Effector CD4-positive, alpha-beta T cell (primary cell): ENCODE measurements around the gene CCDC197.

ENCODE experiments used
- DNase-seq: peaks from one replicate; pipeline ENCODE4 v3.0.0-alpha.2; 2020

The CCDC197 gene

DNA sequence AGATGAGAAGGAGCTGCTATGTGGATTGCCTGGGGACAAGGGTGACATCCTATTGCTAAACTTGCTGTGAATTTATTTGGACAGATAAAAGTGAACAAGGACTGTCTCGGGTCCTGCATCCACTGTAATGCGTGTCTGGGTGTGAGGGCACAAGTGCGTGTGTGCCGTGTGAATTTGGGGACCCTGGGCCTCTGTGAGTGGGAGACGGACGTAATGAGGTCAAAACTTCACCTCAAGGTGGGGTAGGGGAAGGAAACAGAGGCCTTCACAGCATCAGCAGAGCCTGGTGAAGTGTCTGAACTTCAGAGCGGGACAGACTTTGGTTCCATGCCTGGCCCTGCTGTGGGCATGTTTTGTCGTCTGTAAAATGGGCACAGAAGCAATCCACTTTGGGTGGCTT lies 35.5 kb upstream of the CCDC197 start:
- DNase-seq: no peak

DNA sequence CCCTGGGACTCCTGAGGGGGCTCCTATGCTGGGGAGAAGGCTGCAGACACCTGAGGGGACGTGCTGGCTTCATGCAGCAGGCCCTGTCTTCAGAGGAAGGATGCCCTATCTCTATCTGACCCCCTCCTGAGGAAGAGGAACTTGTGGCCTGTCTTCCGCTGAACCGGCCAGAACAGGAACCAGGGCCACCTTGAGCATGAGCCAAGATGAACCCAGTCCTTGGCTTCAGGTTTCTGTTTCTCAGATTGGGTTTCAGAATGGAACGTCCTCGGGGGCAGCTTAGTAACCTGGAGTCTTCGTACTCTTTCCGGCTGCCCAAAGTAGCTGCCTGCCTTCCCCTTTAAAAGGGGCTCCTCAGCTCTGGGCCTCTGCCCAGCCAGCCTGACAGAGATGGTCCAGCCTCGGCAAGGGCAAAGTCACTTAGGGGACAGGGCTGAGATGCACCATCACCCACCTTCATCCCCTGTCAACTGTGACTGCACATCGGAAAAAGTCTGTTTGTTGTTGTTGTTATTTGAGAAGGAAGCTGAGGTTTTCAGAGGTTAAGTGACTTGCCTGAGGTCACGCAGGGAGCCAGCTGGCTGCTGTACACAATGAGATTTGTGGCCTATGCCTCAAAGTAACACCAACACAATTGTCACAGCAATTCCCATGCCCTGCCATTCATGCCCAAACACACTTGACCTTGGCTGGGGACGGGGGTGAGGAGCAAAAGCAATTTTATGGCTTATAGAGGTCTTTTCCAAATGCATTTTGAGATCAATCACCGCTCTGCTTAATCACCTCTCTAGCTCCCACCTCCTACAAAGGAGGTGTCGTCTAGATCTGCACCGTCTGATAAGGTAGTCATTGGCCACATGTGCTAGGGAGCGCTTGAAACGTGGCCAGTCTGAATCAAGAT lies 34.1 kb upstream of the CCDC197 start:
- DNase-seq: peak; percentile 41

DNA sequence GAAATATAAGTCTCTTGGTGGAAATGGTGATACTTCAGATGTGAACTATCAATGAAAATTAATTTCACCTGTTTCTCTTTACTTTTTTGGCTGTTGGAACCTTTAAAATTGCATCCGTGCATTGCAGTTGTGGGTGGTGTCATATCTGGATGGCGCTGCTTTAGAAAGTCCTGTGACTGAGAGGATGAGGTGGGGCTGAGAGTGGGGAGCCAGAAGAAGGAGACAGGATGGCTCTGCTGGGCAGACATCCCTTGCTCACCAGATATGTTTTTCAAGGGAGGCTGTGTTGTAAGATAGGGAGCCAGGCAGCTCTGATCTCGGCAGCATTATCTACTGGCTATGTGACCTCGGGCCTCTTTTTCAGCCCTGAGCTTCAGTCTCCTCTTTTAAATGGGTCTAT lies 33.4 kb upstream of the CCDC197 start:
- DNase-seq: no peak

DNA sequence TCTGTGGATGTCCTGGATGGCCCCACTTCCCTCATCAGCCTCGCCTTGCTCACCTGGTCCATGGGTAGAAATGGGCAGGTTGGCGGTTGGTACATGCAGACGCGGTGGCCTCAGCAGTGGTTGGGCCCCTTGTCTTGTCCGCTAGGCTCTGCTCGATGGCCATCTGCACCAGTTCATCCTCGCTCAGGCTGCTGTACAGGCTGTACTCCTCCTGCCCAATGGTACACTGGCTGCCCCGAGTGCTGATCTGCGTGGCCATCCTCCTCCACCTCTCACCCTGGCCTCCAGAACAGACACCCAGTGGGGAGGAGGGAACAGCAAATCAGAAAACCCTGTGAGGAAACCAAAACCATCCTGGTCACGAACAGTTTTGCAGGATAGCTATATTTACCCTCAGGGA lies 32.8 kb upstream of the CCDC197 start:
- DNase-seq: no peak

DNA sequence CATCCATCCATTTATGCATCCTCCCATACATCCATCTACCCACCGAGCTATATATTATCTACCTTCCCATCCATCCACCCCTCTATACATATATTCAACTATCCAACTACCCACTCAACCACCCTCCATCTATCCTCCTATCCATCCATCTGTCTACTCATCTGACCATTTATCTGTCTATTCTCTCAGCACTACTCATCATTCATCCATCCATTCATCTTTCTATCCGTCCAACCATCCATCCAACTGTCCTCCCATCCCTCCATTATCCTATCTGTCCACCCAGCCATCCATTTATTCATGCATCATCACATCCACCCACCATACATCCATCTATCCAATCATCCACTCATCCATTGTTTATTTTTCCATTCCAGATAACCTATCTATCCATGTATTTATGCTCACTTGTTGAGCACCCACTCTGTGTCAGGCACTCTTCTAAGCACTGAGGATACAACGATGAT lies 32.2 kb upstream of the CCDC197 start:
- DNase-seq: no peak

DNA sequence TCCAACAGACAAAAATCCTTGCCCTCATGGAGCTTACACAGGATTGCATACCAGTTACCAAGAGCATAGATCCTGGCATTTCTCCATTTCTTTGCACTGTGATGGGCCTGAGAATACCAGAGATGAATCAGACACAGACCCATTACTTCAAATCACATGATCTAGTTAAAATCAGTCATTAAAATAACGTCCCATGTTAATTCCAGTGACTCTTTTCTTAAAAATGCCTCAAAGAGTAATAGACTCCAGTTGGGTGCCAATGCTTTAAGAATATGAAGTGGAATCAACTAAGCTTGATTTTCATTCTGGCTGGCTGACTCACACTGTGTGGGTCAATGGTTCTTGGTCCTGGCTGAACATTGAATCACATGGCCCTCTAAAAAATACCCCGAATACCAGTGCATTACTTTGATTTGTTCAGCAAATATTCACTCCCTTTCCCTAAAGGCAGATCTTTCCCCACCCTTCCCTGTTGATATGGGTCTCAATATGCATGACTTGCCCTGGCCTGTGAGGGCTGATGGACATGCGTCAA lies 31.7 kb upstream of the CCDC197 start:
- DNase-seq: no peak

DNA sequence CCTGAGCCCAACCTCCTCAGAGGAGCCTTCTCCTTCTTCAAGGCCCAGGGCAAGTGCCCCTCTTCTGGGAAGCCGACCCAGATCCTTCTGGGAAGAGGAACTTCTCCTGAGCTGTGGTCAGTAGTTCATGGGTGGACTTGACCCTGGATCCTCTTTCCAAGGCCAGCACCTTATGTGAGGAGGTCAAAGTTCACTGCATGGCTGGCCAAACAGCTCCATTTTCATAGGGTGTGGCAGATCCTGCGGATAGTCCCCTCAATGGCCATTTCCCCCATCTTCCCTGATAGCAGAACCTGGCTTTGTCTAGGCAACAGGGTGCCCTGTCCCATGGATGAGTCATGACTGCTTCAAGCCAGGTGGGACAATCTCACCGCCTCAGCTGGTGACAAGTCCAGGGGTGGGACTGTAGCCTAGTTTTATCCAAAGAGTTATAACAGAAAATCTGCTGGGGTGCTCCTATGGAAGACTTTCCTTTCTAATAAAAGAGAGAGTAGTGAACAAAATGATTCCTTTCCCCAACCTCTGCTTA lies 31.1 kb upstream of the CCDC197 start:
- DNase-seq: no peak

DNA sequence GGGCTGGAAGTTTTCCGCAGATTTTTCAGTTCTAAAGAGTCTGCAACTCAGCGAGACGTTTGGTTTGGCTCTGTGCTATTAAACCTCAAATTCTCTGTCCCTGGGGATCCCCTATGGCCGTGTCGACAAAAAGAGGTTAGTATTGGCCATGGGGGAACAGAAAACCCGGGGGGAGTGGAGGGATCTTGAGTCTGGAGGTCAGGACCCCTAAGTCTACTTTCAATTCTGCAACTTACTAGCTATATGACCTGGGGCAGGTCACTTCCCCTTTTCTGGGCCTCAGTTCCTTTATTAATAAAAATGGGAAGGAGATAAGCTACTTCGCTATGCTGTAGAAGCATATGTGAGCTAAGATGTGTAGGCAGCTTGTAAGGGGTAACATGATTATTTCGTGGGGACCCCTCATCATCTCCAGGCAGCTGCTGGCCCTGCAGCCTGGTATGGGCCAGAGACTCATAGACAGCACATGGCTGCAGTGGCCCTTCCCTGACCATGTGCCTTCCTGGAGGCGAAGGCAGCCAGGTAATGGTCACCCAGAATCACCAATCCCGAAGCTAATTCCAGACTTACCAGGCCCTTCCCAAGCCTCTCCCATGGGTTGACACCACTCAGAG lies 29.4 kb upstream of the CCDC197 start:
- no peak for DNase-seq

DNA sequence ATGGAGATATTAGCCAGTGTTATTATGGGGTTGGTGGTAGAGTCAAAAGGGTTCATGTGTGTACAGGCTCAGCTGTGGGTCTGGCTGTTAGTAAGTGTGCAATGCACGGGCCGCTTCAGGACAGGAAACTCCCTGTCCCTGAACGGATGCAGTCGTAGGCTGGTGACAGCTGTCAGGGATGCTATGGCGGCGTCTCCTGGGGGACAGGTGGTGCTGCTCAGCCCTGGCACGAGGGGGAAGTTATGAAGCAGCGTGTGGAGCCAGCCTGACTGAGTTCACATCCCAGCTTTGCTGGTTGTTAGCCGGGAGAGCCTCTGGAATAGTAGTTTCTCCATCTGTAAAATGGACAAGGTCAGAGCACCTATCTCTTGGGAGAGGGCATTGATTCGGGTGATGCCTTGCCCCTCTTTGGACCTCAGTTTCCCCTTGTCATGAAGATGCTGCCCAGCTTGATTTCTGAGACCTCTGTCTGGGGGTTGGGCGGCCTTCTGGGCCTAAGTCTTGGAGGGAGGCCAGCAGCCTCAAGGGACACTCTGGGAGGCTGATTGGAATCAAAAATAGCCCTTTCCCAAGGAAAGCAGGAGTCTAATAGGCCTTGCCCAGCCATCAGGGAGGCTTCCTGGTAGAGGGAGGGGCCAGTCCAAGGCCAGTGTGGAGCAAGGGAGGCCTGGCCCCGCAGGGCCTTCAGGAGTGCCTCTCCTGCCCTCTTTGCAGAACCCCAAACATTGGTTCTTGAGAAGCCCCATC lies 27.8 kb upstream of the CCDC197 start:
- no peak for DNase-seq

DNA sequence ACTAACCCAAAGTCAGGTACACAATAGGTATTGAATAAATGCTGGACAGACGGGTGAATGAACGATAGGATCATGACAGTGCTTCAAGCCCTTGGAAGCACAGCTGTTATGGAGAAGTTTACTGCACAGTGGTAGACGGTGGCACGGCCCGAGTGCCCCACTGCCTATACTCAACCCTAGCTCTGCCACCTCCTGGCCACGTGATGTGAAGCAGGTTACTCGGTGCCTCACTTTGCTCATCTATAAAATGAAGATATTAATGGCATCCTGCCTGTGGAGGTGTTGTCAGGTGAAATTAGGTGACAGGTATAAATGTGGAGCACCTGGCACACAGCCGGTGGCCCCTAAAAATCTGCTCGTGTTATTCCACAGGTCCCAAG lies 26.5 kb upstream of the CCDC197 start:
- DNase-seq: peak; percentile 65

DNA sequence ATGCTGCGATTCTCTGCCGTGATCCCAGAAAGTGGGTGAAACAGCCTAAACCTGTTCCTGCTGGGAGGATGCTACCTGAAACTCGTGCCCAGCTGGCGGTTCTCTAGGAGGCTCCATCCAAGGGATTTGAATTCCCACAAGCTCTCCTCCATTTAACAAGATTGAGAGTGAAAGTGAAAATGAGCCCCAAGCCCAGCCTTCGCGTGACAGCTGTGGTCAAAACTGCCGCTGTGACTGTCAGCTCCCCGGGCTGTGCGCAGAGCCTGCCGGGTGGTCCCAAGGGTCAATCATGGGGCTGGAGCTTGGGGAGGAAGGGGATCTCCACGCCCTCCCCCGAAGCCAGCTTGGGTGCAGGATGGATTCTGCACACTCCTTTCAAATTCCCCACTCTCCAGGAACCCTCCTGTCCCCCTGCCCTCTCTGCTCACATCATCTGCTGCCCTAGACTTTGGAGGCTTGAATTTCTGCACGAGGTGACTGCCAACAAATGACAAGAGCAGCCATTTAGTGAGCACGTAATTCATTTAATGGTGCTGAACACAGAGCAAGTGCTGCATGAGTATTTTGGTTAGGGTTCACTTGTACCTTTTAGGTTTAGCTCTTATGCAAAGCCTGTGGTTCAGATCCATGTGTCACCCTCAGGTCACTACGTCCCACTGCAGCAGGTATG lies 26.0 kb upstream of the CCDC197 start:
- no peak for DNase-seq

DNA sequence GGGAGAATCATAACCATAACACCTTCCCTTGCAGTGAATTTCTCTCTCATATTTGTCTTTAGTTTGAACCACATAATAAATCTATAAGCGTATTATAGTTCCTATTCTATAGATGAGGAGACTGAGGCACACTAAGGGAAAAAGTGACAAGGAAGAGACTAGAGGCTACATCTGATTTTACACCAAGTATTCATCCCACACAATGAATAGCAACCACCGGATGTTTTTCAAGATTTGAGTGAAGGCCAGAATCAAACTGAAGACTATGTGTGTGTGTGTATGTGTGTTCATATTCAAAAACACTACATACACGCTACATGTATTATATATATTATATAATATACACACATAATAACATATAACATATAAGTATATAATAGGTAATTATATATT lies 25.5 kb upstream of the CCDC197 start:
- no peak for DNase-seq

DNA sequence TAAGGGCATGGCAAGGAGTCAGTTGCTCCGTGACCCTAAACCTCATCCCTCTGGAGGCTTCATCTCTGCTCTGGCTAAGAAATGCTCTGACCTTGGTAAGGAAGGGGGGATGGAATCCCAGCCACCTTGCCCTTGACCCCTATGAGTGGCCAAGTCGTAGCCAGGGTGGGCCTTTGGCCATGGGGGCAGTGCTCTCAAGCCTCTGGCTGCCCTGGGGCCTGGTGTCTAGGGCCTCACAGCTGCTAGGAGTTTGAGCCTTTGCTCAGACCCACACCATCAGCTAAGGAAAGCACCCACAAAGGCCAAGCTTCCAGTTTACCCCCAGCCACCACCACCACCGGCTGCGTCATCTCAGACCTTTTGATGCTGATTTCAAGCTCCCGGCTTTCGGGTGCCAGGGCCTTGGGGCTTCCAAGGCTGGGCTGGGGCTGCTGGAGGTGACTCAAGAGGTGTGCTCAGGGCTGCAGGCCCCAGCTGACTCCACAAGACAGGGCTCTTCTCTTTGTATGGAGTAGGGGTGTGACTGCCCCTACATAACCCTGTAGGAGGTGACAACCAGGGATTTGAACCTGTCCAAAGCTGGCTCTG lies 24.4 kb upstream of the CCDC197 start:
- DNase-seq: no peak

DNA sequence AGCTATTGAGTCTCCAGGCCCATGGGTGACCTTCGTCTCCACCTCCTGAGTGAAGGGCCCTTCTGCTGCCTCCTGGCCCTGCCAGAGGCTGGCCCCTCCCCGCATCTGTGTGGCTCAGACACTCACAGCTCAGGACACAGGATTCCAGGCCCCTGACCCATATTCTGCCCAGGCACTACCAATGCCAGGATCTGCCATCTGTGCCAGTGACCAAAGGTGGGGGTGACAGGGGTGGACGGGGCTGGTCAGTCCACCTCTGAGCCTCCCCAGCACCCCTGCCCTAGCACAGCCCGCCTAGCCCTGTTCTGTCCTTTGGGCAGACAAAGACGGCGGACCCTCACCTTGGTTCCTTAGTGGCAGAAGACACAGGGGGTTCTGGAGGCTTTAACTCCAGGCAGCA lies 23.5 kb upstream of the CCDC197 start:
- DNase-seq: no peak

DNA sequence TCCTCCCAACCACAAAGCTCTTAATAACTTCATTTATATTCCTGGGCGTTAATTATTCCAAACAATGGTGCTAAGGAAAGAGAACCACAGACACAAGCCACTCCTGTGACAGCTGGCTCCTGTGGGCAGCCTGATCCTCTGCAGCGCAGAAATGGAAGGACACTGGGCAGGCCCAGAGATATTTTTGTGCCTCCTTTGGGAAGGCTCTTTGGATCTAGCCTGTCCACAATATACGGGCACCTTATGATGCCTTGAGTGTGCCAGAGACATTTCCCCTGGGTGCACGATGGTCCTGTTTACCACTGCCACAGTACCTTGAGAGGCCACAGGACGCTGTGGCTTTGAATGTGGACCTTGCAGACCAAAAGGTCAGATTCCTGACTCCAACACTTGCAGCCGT lies 22.8 kb upstream of the CCDC197 start:
- DNase-seq: no peak

DNA sequence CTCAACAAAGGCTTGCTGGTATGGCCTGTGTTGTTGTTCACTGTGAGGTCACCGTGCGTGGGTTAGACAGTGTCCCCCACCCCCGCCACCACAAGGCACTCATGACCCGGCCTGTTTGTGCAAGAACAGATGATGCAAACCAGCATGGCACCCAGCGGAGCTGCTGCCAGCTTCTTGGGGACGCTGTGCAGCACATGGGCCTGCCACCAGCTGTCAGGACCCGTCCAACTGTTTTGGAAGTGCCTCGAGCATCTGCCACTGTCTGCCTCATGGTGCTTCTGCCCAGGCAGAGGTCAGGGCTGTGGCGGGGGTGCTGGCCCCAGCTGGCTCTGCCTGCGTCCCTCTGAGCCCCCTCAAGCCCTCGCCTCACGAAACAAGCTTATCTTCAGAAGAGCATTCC lies 22.3 kb upstream of the CCDC197 start:
- DNase-seq: no peak

DNA sequence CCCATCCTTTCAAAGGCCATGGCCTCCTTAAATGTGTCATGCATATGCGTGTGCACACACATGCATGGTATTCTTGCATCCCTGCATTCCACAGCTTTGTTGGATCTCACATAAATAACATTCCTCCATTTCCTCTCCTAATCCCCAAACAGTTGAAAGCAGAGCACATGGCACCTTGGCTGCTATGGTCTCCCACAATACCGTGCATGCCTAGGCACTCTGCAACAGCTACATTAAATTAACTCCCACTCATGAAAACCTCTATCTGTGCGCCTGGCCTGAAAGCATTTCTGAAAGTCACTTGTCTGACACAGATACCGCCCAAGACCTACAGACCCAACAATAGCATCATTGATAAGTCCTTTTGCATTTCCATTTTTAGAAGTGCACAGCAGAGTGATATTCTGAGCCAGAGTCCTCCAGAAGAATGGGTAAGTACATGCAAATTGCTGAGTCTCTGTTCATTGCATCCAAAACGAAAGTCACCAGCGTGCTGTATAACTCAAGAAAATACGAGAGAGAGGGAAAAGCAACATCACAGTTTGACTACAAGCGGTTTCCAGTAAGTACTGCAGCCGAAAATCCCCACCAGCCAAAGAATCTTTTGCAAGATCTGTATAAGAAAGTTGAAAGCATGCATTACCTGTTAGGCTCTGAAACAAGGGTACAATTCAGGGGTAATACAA lies 21.2 kb upstream of the CCDC197 start:
- DNase-seq: no peak

DNA sequence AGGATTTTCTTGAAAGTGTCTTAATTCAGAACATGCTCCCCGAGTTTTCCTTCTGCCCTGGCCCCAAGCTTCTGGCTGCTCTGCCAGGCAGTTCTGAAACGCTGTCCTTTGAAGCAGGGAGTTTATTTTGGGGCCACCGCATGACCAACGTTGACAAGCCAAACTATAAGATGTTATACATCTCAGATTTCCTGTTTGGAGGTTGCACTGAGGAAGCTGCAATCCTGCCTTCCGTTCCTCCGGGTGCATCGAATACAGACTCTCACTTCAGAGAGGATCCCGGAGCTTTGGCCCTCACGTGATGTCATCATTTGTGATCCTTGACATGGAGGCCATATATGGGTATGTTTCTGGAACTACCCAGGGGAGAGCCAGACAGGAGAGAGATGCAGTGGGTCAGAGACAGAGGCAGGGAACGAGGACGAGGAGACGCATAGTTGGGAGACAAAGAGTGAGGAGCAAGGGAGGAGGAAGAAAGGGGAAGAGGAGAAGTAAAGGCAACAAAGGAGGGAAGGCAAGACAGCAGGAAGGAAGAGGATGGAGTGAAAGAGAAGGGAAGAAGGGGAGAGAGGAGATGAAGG lies 20.5 kb upstream of the CCDC197 start, which contains the start of gene ASB2:
TSS of gene ASB2 (minus strand) at position 94 of the 581 bp plus-strand sequence. CDS start 12,031 bp downstream, outside the sequence.
- no peak for DNase-seq

DNA sequence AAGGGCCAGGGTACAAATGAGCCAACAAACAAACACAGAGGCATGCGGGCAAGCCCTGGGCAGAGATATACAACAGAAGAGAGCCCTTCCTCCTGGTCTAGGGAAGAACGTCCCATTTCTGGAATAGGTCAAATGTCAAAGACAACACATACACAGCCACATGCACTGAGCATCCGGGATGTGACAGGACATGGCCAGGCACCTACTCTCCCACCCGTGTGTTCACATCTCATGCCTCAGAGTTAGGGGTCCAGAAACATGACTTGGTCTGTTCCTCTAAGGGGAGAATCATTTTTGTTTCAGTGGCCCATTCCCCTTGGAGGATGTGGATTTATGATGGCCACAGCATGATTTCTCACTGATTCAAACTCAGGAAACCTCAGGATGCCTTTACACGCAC lies 19.9 kb upstream of the CCDC197 start:
- DNase-seq: no peak

DNA sequence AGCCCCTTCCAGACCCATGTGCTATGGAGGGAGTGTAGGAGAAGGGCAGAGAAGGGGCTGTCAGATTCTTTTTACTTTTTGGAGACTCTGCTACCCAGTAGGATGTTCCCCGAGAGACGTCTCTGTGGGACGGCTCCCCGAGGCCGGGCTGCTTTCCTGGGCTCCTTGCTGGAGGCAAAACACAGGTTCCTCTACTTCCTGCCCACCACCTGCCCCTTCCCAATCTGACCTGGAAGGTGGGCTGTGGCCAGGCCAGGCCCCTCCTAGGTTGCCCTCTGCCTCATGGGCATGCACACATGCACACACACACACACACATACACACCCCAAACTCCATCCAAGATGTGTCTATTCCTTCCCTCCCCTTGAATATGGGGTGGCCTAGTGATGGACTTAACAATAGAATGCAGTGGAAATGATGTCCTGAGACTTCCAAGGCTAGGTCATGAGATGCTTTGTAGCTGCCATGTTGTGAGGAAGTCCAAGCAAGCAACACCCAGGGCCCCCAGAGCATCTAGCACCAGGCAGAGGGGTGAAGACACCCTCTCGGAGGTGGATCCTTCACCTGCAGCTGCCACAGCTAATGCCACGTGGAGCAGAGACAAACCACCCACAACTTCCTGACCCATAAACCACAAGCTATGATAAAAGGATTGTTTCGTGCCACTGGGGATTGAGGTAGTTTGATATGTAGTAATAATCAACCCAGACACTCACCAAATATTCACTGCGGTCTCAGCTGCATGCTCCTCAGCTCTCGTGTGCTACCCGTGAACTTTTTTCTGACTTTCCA lies 19.1 kb upstream of the CCDC197 start:
- DNase-seq: peak; percentile 54
